Transverse colon (tissue), 4 donors: ENCODE data around the gene SLC5A3. TPM values are rescaled to one million over a fixed set of nuclear protein-coding genes. Genes with fewer than 3 reads are reported as not detected.

Source experiments
- DNase-seq: peaks from one replicate; pipeline ENCODE4 v3.0.0-alpha.2; 2019
- H3K27ac ChIP-seq, 4 donors: fragments of 200-600 bp; sonication (generic); 2 replicates each; pipeline ENCODE4 v1.5.1; 2016 to 2018; ENCODE audit warnings: inconsistent platforms in 4 of 4
- H3K27me3 ChIP-seq: fragments of 200-600 bp; sonication (generic); 2 replicates; pipeline ENCODE4 v1.5.1; 2017; ENCODE audit warnings: inconsistent platforms
- H3K36me3 ChIP-seq, 4 donors: fragments of 200-600 bp; sonication (generic); 2 replicates each; pipeline ENCODE4 v1.5.1; 2017 to 2019; ENCODE audit warnings: inconsistent platforms in 4 of 4
- H3K4me1 ChIP-seq, 4 donors: fragments of 200-600 bp; sonication (generic); 2 replicates each; pipeline ENCODE4 v1.5.1; 2017 to 2020; ENCODE audit warnings: inconsistent platforms in 4 of 4
- H3K4me3 ChIP-seq, 4 donors: fragments of 200-600 bp; sonication (generic); 1 replicate in 1 of 4; 2 replicates in 3 of 4; pipeline versions ENCODE4 v1.5.1 to v1.6.1; 2017 to 2019; ENCODE audit warnings: inconsistent platforms in 4 of 4
- H3K9me3 ChIP-seq, 2 donors: fragments of 200-600 bp; sonication (generic); 2 replicates each; pipeline ENCODE4 v1.5.1; 2017 to 2019; ENCODE audit warnings: inconsistent platforms in 2 of 2
- EP300 ChIP-seq: sonication (generic); formaldehyde crosslinking; IDR thresholded peaks from one replicate; pipeline ENCODE4 v1.6.1; 2017; ENCODE audit warnings: antibody characterized with exemption, low read depth
- POLR2A ChIP-seq: fragments of 450-650 bp; IDR thresholded peaks from one replicate; pipeline ENCODE4 v1.6.1; 2016; ENCODE audit warnings: antibody characterized with exemption, mild to moderate bottlenecking, moderate library complexity
- POLR2AphosphoS5 ChIP-seq, 3 donors: sonication (generic); formaldehyde crosslinking; IDR thresholded peaks; one replicate each; pipeline ENCODE4 v1.6.1; 2016; ENCODE audit warnings: antibody characterized with exemption in 3 of 3
- WGBS, 2 donors: methylation state at CpG; one replicate each; pipeline ENCODE4 v1.1.5; 2018; ENCODE audit warnings: low coverage in 1 of 2; 5-methylcytosine and 5-hydroxymethylcytosine counted together
- in situ Hi-C, 4 donors: fragments of 200-750 bp; cut with MboI; loops; one replicate each; pipeline versions ENCODE4 v1.15.0 to v1.15.1; 2017; ENCODE audit warnings: low sequenced_read_pairs in 3 of 4, low pct_ligation_motif_present in 1 of 4, low pct_unique_long_range_greater_than_20kb in 1 of 4
- intact Hi-C: fragments of 100-400 bp; cut with DNase I; formaldehyde crosslinking; loops from one replicate; pipeline ENCODE4 v1.15.1; 2023; ENCODE audit warnings: low total_unique reads
- total RNA-seq, 4 donors: library from RNA; depleted of rRNA; stranded (reverse); fragments of >200 nt; gene quantifications; one replicate each; pipeline ENCODE4 v1.1.0, GENCODE V29; 2016
- TF ChIP-seq, protein P1 (sequence below), 5 experiments: fragments of 200-600 bp in 3 of 5; fragments of 450-650 bp in 2 of 5; sonication (generic) in 3 of 5; IDR thresholded peaks; 1 replicate in 2 of 5; 2 replicates in 3 of 5; pipeline ENCODE4 v1.5.1; 2016 to 2017; ENCODE audit warnings: antibody characterized with exemption in 5 of 5, inconsistent platforms in 3 of 5, mild to moderate bottlenecking in 2 of 5, moderate library complexity in 1 of 5

SLC5A3 gene
- total RNA-seq, 4 donors from 2014 or later: 12.0 to 32.6 (median 23.9) TPM

DNA sequence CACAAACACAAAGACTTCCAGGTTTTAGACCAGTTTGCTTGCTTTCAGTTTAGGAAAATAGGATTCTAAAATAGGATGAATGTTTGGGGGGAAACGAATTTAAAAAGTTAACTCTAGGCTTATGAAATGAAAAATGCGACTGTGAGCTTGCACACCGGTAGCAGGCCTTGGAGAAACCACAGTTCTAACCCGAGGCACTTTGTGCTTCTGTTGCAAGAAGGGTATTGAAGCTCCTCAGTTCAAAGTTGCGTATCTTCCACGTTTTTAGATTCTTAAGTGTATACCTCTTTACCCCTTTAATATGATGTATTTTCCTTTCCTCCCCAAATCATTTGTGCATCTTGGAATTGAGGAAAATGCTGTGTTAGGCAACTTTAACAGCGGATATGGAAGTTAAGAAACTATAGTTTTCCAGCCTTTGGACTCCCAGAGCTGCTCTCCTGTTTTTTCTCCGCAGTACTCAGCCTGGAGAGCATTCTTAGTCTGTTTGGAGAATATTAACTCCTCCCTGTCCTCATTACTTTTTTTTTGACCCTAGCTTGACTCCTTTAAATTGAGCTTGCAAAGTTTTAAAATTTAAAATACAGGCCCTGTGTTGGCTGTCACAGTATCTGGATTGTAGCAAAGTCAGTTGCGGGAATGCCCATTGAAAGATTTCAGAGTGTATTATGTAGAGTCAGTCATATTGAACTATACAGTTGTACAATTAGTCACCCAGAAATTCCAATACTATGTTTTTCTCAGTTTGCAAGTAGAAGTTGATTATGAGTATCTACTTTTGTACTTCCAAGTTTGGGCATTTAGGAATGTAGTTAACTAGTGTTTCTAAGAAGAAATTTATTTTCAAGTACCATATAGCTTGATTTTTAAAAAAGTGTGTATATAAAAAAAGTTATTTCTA lies 2.6 kb downstream of the SLC5A3 start:
- intact Hi-C loops: loop anchor here (2.0 kb wide), 1 partner anchor 127 kb away; no protein-coding TSS in a partner anchor
- 56 to 60% methylated on average over 9 of the region's 9 CpGs for WGBS, 2 donors
- no peak for TF ChIP-seq POLR2AphosphoS5 (IDR thresholded peaks at IDR 0.05)
- TF ChIP-seq POLR2A: no peak
- TF ChIP-seq EP300: no peak
- TF ChIP-seq, protein P1, sequence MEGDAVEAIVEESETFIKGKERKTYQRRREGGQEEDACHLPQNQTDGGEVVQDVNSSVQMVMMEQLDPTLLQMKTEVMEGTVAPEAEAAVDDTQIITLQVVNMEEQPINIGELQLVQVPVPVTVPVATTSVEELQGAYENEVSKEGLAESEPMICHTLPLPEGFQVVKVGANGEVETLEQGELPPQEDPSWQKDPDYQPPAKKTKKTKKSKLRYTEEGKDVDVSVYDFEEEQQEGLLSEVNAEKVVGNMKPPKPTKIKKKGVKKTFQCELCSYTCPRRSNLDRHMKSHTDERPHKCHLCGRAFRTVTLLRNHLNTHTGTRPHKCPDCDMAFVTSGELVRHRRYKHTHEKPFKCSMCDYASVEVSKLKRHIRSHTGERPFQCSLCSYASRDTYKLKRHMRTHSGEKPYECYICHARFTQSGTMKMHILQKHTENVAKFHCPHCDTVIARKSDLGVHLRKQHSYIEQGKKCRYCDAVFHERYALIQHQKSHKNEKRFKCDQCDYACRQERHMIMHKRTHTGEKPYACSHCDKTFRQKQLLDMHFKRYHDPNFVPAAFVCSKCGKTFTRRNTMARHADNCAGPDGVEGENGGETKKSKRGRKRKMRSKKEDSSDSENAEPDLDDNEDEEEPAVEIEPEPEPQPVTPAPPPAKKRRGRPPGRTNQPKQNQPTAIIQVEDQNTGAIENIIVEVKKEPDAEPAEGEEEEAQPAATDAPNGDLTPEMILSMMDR (IDR thresholded peaks at IDR 0.05): no peak
- Histone ChIP-seq H3K27me3 (no peaks in the 10 kb centered on the region), H3K27ac (peak overlapping the region; percentile 88 to 97 (median 95)), H3K4me3 (peak overlapping the region in 3 of 4 donors; percentile 83 to 91 (median 87)), H3K4me1 (peaks cover 18 to 72% (median 64%) of the 10 kb centered on the region in 4 donors), H3K9me3 (no peaks in the 10 kb centered on the region), H3K36me3 (no peaks in the 10 kb centered on the region)
- in situ Hi-C loops: no loop called here
- no peak for DNase-seq

DNA sequence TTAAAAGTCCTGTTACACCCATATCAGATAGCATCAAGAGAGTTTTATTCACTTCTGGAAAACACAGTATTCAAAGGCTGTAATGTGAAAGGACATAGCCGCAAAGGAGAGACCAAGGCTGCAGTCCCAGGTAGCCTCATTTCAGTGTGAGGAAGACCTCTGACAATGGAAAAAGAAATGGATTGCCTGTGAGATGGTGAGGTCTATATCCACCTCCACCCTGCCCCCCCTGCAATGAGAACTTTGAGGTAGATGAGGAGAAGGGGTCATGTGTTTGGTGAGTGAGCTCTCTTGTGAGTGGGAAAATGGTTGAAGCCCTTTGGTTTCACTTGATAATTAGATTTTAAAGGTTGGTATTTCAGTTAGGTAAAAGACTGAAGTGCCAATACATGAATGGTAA lies 3.5 kb downstream of the SLC5A3 start:
- 87 to 100% methylated on average over 1 of the region's 1 CpG for WGBS, 2 donors
- in situ Hi-C loops: no loop called here

DNA sequence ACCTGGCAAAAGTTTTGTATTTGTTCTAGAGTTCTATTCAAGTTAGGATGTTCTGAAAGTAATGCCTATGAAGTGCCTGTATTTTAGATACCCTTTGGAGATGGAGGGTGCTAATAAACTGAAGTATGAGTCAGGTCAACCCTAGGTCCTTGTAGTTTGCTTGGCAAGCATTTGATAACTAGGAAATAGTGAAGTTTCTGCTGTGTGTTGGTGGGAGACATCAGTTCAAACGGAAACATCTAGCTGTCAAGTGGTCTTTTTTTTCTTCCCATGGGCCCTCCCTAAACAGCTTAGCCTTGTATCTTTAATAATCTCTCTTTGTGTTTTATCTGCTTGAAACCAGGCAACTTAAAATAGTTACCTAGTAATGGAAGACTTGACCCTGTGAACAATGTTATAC lies 4.5 kb downstream of the SLC5A3 start:
- Histone ChIP-seq H3K27me3 (no peaks in the 10 kb centered on the region), H3K4me3 (no peak overlapping the region), H3K4me1 (peaks cover 21 to 84% (median 78%) of the 10 kb centered on the region in 4 donors), H3K36me3 (no peaks in the 10 kb centered on the region), H3K27ac (peak overlapping the region; percentile 65 to 70 (median 68)), H3K9me3 (no peaks in the 10 kb centered on the region)
- in situ Hi-C loops: no loop called here
- no peak for DNase-seq
- intact Hi-C loops: no loop called here
- WGBS, 2 donors: 50 to 75% methylated on average over 1 of the region's 1 CpG
- TF ChIP-seq POLR2AphosphoS5 (IDR thresholded peaks at IDR 0.05) (no peak), EP300 (no peak), POLR2A (no peak)
- TF ChIP-seq, protein P1 (IDR thresholded peaks at IDR 0.05): no peak

More for the DNA sequence above, 3.5 kb downstream of the SLC5A3 start:
- no peak for DNase-seq
- TF ChIP-seq EP300: no peak
- TF ChIP-seq, protein P1 (IDR thresholded peaks at IDR 0.05): no peak
- no peak for TF ChIP-seq POLR2AphosphoS5 (IDR thresholded peaks at IDR 0.05)
- TF ChIP-seq POLR2A: no peak
- no peaks in the 10 kb centered on the region for H3K9me3 ChIP-seq
- no peak overlapping the region for H3K4me3 ChIP-seq
- H3K36me3 ChIP-seq: no peaks in the 10 kb centered on the region
- intact Hi-C loops: no loop called here
- H3K27me3 ChIP-seq: no peaks in the 10 kb centered on the region
- H3K4me1 ChIP-seq: peaks cover 18 to 81% (median 71%) of the 10 kb centered on the region in 4 donors
- peak overlapping the region in 2 of 4 donors; percentile 6 to 20 for H3K27ac ChIP-seq

DNA sequence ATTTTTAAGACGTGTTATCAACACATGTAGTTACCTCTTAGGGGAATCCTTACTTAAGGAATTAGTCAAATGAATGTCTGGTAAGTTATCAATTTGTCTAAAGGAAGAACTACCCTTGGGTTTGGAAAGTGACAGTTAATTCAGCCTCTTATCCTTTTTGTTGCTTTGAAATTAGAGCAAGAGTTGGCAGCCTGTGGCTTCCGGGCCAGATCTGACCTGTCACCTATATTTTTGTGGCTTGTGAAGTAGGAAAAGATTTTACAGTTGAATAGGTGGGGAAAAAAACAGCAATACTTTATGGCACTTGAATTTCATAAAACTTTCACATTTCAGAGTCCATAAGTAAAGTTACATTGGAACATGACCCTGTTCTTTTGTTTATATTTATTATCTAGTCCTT lies 5.5 kb downstream of the SLC5A3 start:
- intact Hi-C loops: no loop called here
- TF ChIP-seq, protein P1 (IDR thresholded peaks at IDR 0.05): no peak
- TF ChIP-seq EP300 (no peak), POLR2A (no peak), POLR2AphosphoS5 (IDR thresholded peaks at IDR 0.05) (no peak)
- 25 to 60% methylated on average over 1 to 2 of the region's 2 CpGs for WGBS, 2 donors
- peak; percentile 63 for DNase-seq
- Histone ChIP-seq H3K27ac (peak overlapping the region; percentile 65 to 70 (median 68)), H3K36me3 (no peaks in the 10 kb centered on the region), H3K27me3 (no peaks in the 10 kb centered on the region), H3K4me1 (peaks cover 24 to 93% (median 82%) of the 10 kb centered on the region in 4 donors), H3K4me3 (no peak overlapping the region), H3K9me3 (no peaks in the 10 kb centered on the region)
- in situ Hi-C loops: no loop called here
